Vagina (tissue), 2 donors: ENCODE results near the gene ARID4B. TPM values are rescaled to one million over a fixed set of nuclear protein-coding genes. Genes with fewer than 3 reads are reported as not detected.

ENCODE experiments used
- DNase-seq, 2 donors: peaks; one replicate each; pipeline ENCODE4 v3.0.0-alpha.2; 2017; ENCODE audit errors: extremely low spot score in 2 of 2
- H3K27ac ChIP-seq: fragments of 200-600 bp; sonication (generic); one replicate; pipeline ENCODE4 v1.5.1; 2019
- H3K27me3 ChIP-seq: fragments of 200-600 bp; sonication (generic); one replicate; pipeline ENCODE4 v1.5.1; 2019
- H3K36me3 ChIP-seq, 2 donors: fragments of 200-600 bp; sonication (generic); one replicate each; pipeline ENCODE4 v1.5.1; 2017 to 2019
- H3K4me1 ChIP-seq: fragments of 200-600 bp; sonication (generic); one replicate; pipeline ENCODE4 v1.5.1; 2019
- H3K4me3 ChIP-seq, 2 donors: fragments of 200-600 bp; sonication (generic); 1 replicate in 1 of 2; 2 replicates in 1 of 2; pipeline ENCODE4 v1.5.1; 2016 to 2019
- H3K9me3 ChIP-seq: fragments of 200-600 bp; sonication (generic); one replicate; pipeline ENCODE4 v1.5.1; 2019
- CTCF ChIP-seq, 3 experiments: fragments of 450-650 bp in 2 of 3; fragments of 200-600 bp in 1 of 3; sonication (generic) in 1 of 3; IDR thresholded peaks; one replicate each; pipeline ENCODE4 v1.5.1; 2017 to 2019; ENCODE audit warnings: antibody characterized with exemption in 3 of 3, mild to moderate bottlenecking in 2 of 3, moderate library complexity in 2 of 3
- POLR2A ChIP-seq, 2 donors: fragments of 450-650 bp; IDR thresholded peaks; one replicate each; pipeline ENCODE4 v1.6.1; 2017; ENCODE audit warnings: antibody characterized with exemption in 2 of 2, mild to moderate bottlenecking in 2 of 2, moderate library complexity in 2 of 2
- POLR2AphosphoS5 ChIP-seq, 2 donors: sonication (generic); formaldehyde crosslinking; IDR thresholded peaks; one replicate each; pipeline ENCODE4 v1.9.0; 2017; ENCODE audit warnings: antibody characterized with exemption in 2 of 2, mild to moderate bottlenecking in 2 of 2, low read depth in 1 of 2; ENCODE audit not compliant: insufficient read depth in 1 of 2
- intact Hi-C: fragments of 100-400 bp; cut with DNase I; formaldehyde crosslinking; loops from one replicate; pipeline ENCODE4 v1.15.1; 2023
- total RNA-seq: library from RNA; depleted of rRNA; stranded (reverse); fragments of >200 nt; gene quantifications from one replicate; pipeline ENCODE4 v1.2.3, GENCODE V29; 2016

Gene ARID4B
- total RNA-seq, 1 donor from 2014 or later, result 35.6 TPM

DNA sequence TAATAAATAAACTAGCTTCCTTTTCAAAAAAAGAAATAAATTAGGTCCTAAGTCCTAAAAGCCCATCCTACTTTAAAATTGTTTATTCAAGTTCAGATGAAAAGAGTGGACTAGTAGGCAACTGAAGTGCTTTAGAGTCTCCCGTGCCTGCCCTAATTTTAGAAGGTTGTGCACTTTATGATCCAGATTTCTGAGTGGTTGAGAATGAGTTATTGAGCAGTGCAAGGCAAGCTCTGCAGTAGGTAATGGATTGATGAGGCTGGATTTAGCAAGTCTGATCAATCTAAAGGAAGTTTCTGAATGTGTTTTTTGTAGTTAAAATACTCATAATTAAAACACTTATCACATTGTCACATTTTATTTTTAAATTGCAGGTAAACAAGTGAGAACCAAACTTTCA is 13.4 kb upstream of the ARID4B start:
- Histone ChIP-seq H3K9me3 (no peaks in the 10 kb centered on the region), H3K36me3 (peaks cover 0 to 42% of the 10 kb centered on the region in 2 donors), H3K27me3 (no peaks in the 10 kb centered on the region), H3K4me1 (no peaks in the 10 kb centered on the region), H3K4me3 (no peak overlapping the region), H3K27ac (no peak overlapping the region)
- intact Hi-C loops, result no loop called here
- TF ChIP-seq POLR2A (IDR thresholded peaks at IDR 0.05) (no peak), CTCF (IDR thresholded peaks at IDR 0.05) (no peak)
- no peak for DNase-seq

GRCh38 chr1:235339746-235340145 is 11.8 kb upstream of the ARID4B start:
- H3K27me3 ChIP-seq, result no peaks in the 10 kb centered on the region
- H3K36me3 ChIP-seq, result peaks cover 0 to 53% of the 10 kb centered on the region in 2 donors
- no peak overlapping the region for H3K27ac ChIP-seq
- TF ChIP-seq POLR2A (IDR thresholded peaks at IDR 0.05), result no peak
- TF ChIP-seq CTCF (IDR thresholded peaks at IDR 0.05), result no peak
- TF ChIP-seq POLR2AphosphoS5 (IDR thresholded peaks at IDR 0.05; ENCODE audit: insufficient read depth in 1 of 2, low read depth in 1 of 2), result no peak
- no peaks in the 10 kb centered on the region for H3K9me3 ChIP-seq
- DNase-seq, result no peak
- no peak overlapping the region for H3K4me3 ChIP-seq
- intact Hi-C loops, result no loop called here
- no peaks in the 10 kb centered on the region for H3K4me1 ChIP-seq

DNA sequence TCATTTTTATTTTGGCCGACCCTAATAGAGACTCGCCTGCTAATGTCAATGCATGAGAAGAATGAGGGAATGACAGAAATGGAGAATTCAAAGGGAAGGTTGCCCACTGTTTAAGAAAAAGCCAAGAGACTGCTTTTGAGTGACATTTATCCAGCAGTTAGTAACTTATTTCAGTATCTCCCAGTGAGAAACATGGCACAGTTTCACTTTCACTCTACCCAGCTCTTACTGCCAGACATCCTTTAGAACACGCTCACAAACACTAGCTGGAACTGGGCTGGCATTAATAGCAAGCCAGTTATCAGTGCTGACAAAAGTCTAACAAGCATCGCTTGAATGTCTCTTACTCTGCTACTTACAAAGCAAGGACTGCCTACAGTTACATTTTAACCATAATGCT is 8.9 kb upstream of the ARID4B start:
- intact Hi-C loops, result no loop called here
- DNase-seq, result no peak

DNA sequence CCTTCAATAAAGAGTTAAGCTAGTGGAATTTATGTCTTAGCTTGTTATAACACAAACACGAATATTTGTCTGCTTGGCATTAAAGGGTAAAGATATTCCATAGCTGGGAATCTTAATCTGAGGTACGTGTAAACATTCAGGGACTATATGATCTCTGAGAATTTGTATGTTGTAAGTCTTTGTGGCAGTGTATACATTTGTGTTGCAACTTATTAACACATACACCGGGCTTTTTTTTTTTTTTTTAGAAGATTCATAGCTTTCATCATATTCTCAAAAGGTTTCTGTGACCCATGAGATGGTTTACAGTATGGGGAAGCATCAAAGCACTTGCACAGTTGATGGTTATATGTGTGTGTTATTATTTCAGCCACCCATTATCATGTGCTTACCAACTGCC is 3.4 kb upstream of the ARID4B start:
- Histone ChIP-seq H3K36me3 (peaks cover 0 to 11% of the 10 kb centered on the region in 2 donors), H3K4me3 (no peak overlapping the region), H3K27ac (no peak overlapping the region), H3K9me3 (no peaks in the 10 kb centered on the region), H3K27me3 (no peaks in the 10 kb centered on the region), H3K4me1 (peaks cover 47% of the 10 kb centered on the region)
- no peak for DNase-seq
- intact Hi-C loops, result no loop called here
- TF ChIP-seq POLR2A (IDR thresholded peaks at IDR 0.05), result no peak
- no peak for TF ChIP-seq POLR2AphosphoS5 (IDR thresholded peaks at IDR 0.05; ENCODE audit: insufficient read depth in 1 of 2, low read depth in 1 of 2)
- no peak for TF ChIP-seq CTCF (IDR thresholded peaks at IDR 0.05)

More for the DNA sequence above, 8.9 kb upstream of the ARID4B start:
- Histone ChIP-seq H3K27me3 (no peaks in the 10 kb centered on the region), H3K9me3 (no peaks in the 10 kb centered on the region), H3K27ac (no peak overlapping the region), H3K4me3 (no peak overlapping the region), H3K4me1 (peaks cover 16% of the 10 kb centered on the region), H3K36me3 (peaks cover 0 to 37% of the 10 kb centered on the region in 2 donors)
- TF ChIP-seq CTCF (IDR thresholded peaks at IDR 0.05) (no peak), POLR2A (IDR thresholded peaks at IDR 0.05) (no peak)

DNA sequence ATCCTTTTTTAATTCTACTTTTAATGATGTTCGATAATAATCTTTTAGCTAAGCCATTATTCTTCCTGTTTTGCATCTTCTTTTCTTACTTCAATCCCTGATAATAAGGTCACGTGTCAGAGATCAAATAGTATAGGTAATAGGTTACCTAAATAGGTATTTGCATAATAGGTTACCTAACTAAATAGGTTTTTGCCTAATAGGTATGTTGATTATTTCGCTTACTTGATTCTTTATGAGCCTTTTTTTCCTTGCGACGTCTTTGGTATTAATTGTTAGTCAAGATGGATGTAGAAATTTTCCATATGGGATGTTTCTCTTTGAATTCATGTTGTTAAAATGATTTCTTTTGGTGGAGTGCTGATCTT is 2.9 kb upstream of the ARID4B start:
- TF ChIP-seq CTCF (IDR thresholded peaks at IDR 0.05) (no peak), POLR2AphosphoS5 (IDR thresholded peaks at IDR 0.05; ENCODE audit: insufficient read depth in 1 of 2, low read depth in 1 of 2) (no peak), POLR2A (IDR thresholded peaks at IDR 0.05) (no peak)
- no peaks in the 10 kb centered on the region for H3K27me3 ChIP-seq
- DNase-seq, result no peak
- H3K4me3 ChIP-seq, result no peak overlapping the region
- intact Hi-C loops, result no loop called here
- peaks cover 52% of the 10 kb centered on the region for H3K4me1 ChIP-seq
- no peaks in the 10 kb centered on the region for H3K9me3 ChIP-seq
- H3K36me3 ChIP-seq, result peaks cover 0 to 8% of the 10 kb centered on the region in 2 donors
- H3K27ac ChIP-seq, result no peak overlapping the region
